ENCODE results near the gene MMP15. TPM values are rescaled to one million over a fixed set of nuclear protein-coding genes. Genes with fewer than 3 reads are reported as not detected.
"Not testable (repeated sequence)": the region's sequence is repeated elsewhere in the genome, so short reads cannot be mapped to it uniquely, and the experiment has no call there.

Gene MMP15
- total RNA-seq, 1 experiment from 2014 or later: 1.3 TPM

DNA sequence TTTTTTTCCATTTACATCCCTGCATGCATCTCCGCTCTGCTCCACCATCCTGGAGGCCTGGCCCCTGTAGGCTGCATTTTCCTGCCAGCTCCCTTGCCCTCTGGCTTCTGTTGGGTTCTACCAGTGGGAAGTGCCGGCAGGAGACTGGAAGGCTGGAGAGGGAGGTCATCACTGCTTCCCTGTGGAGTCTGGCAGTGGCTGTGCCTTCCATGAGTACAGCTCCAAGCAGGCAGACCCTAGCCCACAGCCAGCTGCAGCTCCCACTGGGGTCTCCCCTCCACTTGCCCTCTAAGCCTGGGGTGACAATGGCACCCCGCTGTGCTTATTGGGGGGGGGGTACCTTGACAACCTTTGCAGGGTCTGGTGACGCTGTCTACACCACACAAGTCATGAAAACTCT lies 37.3 kb downstream of the MMP15 start:
- BruUV-seq (replicated peaks): no TSS peak
- TF ChIP-seq, protein P1, sequence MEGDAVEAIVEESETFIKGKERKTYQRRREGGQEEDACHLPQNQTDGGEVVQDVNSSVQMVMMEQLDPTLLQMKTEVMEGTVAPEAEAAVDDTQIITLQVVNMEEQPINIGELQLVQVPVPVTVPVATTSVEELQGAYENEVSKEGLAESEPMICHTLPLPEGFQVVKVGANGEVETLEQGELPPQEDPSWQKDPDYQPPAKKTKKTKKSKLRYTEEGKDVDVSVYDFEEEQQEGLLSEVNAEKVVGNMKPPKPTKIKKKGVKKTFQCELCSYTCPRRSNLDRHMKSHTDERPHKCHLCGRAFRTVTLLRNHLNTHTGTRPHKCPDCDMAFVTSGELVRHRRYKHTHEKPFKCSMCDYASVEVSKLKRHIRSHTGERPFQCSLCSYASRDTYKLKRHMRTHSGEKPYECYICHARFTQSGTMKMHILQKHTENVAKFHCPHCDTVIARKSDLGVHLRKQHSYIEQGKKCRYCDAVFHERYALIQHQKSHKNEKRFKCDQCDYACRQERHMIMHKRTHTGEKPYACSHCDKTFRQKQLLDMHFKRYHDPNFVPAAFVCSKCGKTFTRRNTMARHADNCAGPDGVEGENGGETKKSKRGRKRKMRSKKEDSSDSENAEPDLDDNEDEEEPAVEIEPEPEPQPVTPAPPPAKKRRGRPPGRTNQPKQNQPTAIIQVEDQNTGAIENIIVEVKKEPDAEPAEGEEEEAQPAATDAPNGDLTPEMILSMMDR (IDR thresholded peaks at IDR 0.05; ENCODE audit: unreplicated experiment): no peak
- intact Hi-C loops (cut with micrococcal nuclease): no loop called here

DNA sequence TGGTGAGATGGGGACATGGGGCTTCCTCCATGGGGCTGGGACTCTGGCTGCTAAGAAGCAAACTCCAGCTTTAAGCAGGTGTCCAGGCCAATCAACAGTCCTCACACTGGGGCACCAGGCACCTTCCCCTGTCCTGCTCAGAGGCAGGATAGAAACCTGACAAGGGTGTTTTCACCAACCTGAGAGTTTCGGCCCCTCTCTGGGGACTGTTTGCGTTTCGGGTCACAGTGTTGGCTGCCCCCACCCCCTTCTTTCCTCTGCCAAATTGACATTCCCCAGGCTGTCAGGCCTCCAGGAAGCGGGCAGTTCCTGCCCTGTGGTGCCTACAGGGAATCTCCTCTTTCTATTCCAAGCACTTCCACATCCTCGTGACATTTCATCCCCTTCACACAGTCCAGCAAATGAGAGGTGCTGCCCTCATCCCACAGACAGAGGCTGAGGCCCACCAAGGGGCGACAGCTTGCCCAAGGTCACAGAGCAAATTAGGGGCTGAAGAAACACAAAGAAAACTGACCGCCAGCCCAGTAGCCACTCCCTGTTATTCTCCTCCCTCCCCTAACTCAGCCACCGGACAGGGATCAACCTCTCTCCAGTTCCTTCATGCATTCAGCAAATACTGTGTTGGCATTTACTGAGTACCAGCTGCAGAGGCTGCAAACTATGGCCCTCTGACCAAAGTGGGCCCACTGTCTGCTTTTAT lies 38.0 kb downstream of the MMP15 start:
- H3K4me1 Mint-ChIP-seq (ENCODE audit: insufficient read depth, unreplicated experiment): no peaks in the 10 kb centered on the region
- TF ChIP-seq, protein P1 (IDR thresholded peaks at IDR 0.05; ENCODE audit: unreplicated experiment): no peak
- BruUV-seq (replicated peaks): no TSS peak
- peaks cover 11% of the 10 kb centered on the region for H3K27me3 Mint-ChIP-seq (ENCODE audit: insufficient read depth, unreplicated experiment)
- ChIA-PET POLR2A (interaction anchor here (0.5 kb wide), 1 partner anchor 13 kb away, joined by 4 read pairs; no protein-coding TSS in a partner anchor), CTCF (no interaction called here)
- no peak overlapping the region for H3K27ac Mint-ChIP-seq (ENCODE audit: low read depth, unreplicated experiment)
- intact Hi-C loops (cut with micrococcal nuclease): no loop called here
- DNase-seq (ENCODE audit: unreplicated experiment): no peak
- H3K36me3 Mint-ChIP-seq (ENCODE audit: insufficient read depth, unreplicated experiment): no peaks in the 10 kb centered on the region
- no peaks in the 10 kb centered on the region for H3K9me3 Mint-ChIP-seq (ENCODE audit: unreplicated experiment)
- no peak overlapping the region for H3K4me3 Mint-ChIP-seq (ENCODE audit: unreplicated experiment)

More for the DNA sequence above, 37.3 kb downstream of the MMP15 start:
- DNase-seq (ENCODE audit: unreplicated experiment): no peak
- CTCF ChIA-PET: interaction anchor here (0.6 to 1.1 kb wide), 2 partner anchors 38 to 47 kb away, joined by 3 to 4 read pairs; no protein-coding TSS in a partner anchor
- Mint-ChIP-seq H3K4me1 (ENCODE audit: insufficient read depth, unreplicated experiment) (no peaks in the 10 kb centered on the region), H3K36me3 (ENCODE audit: insufficient read depth, unreplicated experiment) (no peaks in the 10 kb centered on the region), H3K4me3 (ENCODE audit: unreplicated experiment) (no peak overlapping the region), H3K27me3 (ENCODE audit: insufficient read depth, unreplicated experiment) (peaks cover 11% of the 10 kb centered on the region), H3K27ac (ENCODE audit: low read depth, unreplicated experiment) (no peak overlapping the region), H3K9me3 (ENCODE audit: unreplicated experiment) (no peaks in the 10 kb centered on the region)
- POLR2A ChIA-PET: no interaction called here

- no peaks in the 10 kb centered on the region for H3K27me3 Mint-ChIP-seq (ENCODE audit: insufficient read depth, unreplicated experiment)
- no peaks in the 10 kb centered on the region for H3K36me3 Mint-ChIP-seq (ENCODE audit: insufficient read depth, unreplicated experiment)
- TF ChIP-seq, protein P1 (IDR thresholded peaks at IDR 0.05; ENCODE audit: unreplicated experiment): no peak
- no peak overlapping the region for H3K27ac Mint-ChIP-seq (ENCODE audit: low read depth, unreplicated experiment)
- intact Hi-C loops (cut with micrococcal nuclease): no loop called here
- H3K4me1 Mint-ChIP-seq (ENCODE audit: insufficient read depth, unreplicated experiment): no peaks in the 10 kb centered on the region
- no peaks in the 10 kb centered on the region for H3K9me3 Mint-ChIP-seq (ENCODE audit: unreplicated experiment)
- H3K4me3 Mint-ChIP-seq (ENCODE audit: unreplicated experiment): no peak overlapping the region
- CTCF ChIA-PET: interaction anchor here (1.1 kb wide), 1 partner anchor 32 kb away, joined by 3 read pairs; no protein-coding TSS in a partner anchor
- BruUV-seq (replicated peaks): no TSS peak
- POLR2A ChIA-PET: no interaction called here
- DNase-seq (ENCODE audit: unreplicated experiment): no peak
These were observed 45.0 kb downstream of the MMP15 start for GRCh38 chr16:58070585-58070984.

DNA sequence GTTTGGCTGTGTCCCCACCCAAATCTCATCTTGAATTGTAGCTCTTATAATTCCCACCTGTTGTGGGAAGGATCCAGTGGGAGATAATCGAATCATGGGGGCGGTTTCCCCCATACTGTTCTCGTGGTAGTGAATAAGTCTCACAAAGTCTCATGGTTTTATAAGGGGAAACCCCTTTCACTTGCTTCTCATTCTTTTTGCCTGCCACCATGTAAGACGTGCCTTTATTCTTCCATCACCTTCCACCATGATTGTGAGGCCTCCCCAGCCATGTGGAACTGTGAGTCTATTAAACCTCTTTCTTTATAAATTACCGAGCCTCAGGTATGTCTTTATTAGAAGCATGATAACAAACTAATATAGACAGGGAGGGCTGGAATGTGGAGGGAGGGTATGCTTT lies 46.6 kb downstream of the MMP15 start:
- H3K27ac Mint-ChIP-seq (ENCODE audit: low read depth, unreplicated experiment); H3K36me3 Mint-ChIP-seq (ENCODE audit: insufficient read depth, unreplicated experiment); H3K4me3 Mint-ChIP-seq (ENCODE audit: unreplicated experiment); DNase-seq (ENCODE audit: unreplicated experiment); H3K4me1 Mint-ChIP-seq (ENCODE audit: insufficient read depth, unreplicated experiment); H3K9me3 Mint-ChIP-seq (ENCODE audit: unreplicated experiment); H3K27me3 Mint-ChIP-seq (ENCODE audit: insufficient read depth, unreplicated experiment); BruUV-seq (replicated peaks); intact Hi-C loops (cut with micrococcal nuclease); CTCF ChIA-PET: not testable (repeated sequence)
- POLR2A ChIA-PET: interaction anchor here (0.7 kb wide), 1 partner anchor 38 kb away, joined by 5 read pairs; no protein-coding TSS in a partner anchor

GRCh38 chr16:58073086-58073485 lies 47.5 kb downstream of the MMP15 start:
- intact Hi-C loops (cut with micrococcal nuclease): not testable (repeated sequence)

More at GRCh38 chr16:58073086-58073485, 47.5 kb downstream of the MMP15 start:
- not testable (repeated sequence) for H3K27me3 Mint-ChIP-seq (ENCODE audit: insufficient read depth, unreplicated experiment); H3K4me3 Mint-ChIP-seq (ENCODE audit: unreplicated experiment); H3K36me3 Mint-ChIP-seq (ENCODE audit: insufficient read depth, unreplicated experiment); H3K27ac Mint-ChIP-seq (ENCODE audit: low read depth, unreplicated experiment); BruUV-seq (replicated peaks); H3K4me1 Mint-ChIP-seq (ENCODE audit: insufficient read depth, unreplicated experiment); H3K9me3 Mint-ChIP-seq (ENCODE audit: unreplicated experiment); DNase-seq (ENCODE audit: unreplicated experiment)
- ChIA-PET POLR2A (interaction anchor here (0.7 kb wide), 1 partner anchor 50 kb away, joined by 3 read pairs; no protein-coding TSS in a partner anchor), CTCF (interaction anchor here (0.9 kb wide), 1 partner anchor 34 kb away, joined by 3 read pairs; no protein-coding TSS in a partner anchor)

Measured in MCF 10A (cell line).